Muscle of leg (tissue), 11 donors: Measurements from ENCODE around the gene C1QTNF1. TPM values are rescaled to one million over a fixed set of nuclear protein-coding genes. Genes with fewer than 3 reads are reported as not detected.

Experiments
- DNase-seq: peaks from one replicate; pipeline ENCODE4 v3.0.0; 2013
- H3K27ac ChIP-seq: one replicate; pipeline ENCODE4 v1.5.1; 2013; ENCODE audit warnings: mild to moderate bottlenecking, low read length, control low read depth
- H3K27me3 ChIP-seq: one replicate; pipeline ENCODE4 v1.6.1; 2013; ENCODE audit warnings: low read length; ENCODE audit not compliant: control insufficient read depth, insufficient read depth
- H3K36me3 ChIP-seq: one replicate; pipeline ENCODE4 v1.6.1; 2013; ENCODE audit warnings: low read length; ENCODE audit not compliant: control insufficient read depth, insufficient read depth
- H3K4me1 ChIP-seq: one replicate; pipeline ENCODE4 v1.6.1; 2013; ENCODE audit warnings: low read length; ENCODE audit not compliant: control insufficient read depth, insufficient read depth
- H3K4me3 ChIP-seq: one replicate; pipeline ENCODE4 v1.5.1; 2013; ENCODE audit warnings: low read length, control low read depth
- H3K9me3 ChIP-seq: replicated peaks from 2 replicates; pipeline ENCODE4 v1.6.1; 2013; ENCODE audit warnings: low read depth, low read length; ENCODE audit not compliant: control insufficient read depth
- WGBS: methylation state at CpG from one replicate; pipeline ENCODE4 v1.1.5; 2013; ENCODE audit warnings: missing lambda C conversion rate; ENCODE audit not compliant: insufficient coverage; 5-methylcytosine and 5-hydroxymethylcytosine counted together
- polyA plus RNA-seq, 8 donors: library from polyadenylated mRNA; unstranded; fragments of 120-200 nt; gene quantifications; one replicate each; pipeline versions ENCODE4 v1.2.1 to v1.2.3, GENCODE V29; 2013; ENCODE audit warnings: inconsistent platforms in 1 of 8, low replicate concordance in 1 of 8; ENCODE audit not compliant: insufficient read length in 8 of 8, insufficient read depth in 1 of 8
- total RNA-seq: library from RNA; stranded (reverse); fragments of 120-200 nt; gene quantifications from one replicate; pipeline ENCODE4 v1.2.4, GENCODE V29; 2013

The C1QTNF1 gene
- total and polyA plus RNA-seq, 9 donors, result 3.3 to 10.9 (median 5.8) TPM

- Histone ChIP-seq H3K9me3 (no peaks in the 10 kb centered on the region), H3K27ac (no peak overlapping the region), H3K4me1 (peaks cover 8% of the 10 kb centered on the region), H3K4me3 (no peak overlapping the region), H3K36me3 (peaks cover 72% of the 10 kb centered on the region), H3K27me3 (no peaks in the 10 kb centered on the region)
- WGBS, result 37% methylated on average over 6 of the region's 20 CpGs
- DNase-seq, result no peak
Observed at GRCh38 chr17:79081571-79082276, 57.8 kb downstream of the C1QTNF1 start.

- Histone ChIP-seq H3K4me3 (no peak overlapping the region), H3K27me3 (no peaks in the 10 kb centered on the region), H3K9me3 (no peaks in the 10 kb centered on the region), H3K4me1 (peaks cover 8% of the 10 kb centered on the region), H3K27ac (no peak overlapping the region), H3K36me3 (peaks cover 77% of the 10 kb centered on the region)
- DNase-seq, result no peak
- WGBS, result 44% methylated on average over 30 of the region's 41 CpGs
Observed at GRCh38 chr17:79082311-79083190, 58.6 kb downstream of the C1QTNF1 start.

- Histone ChIP-seq H3K9me3 (no peaks in the 10 kb centered on the region), H3K27ac (no peak overlapping the region), H3K4me1 (peaks cover 8% of the 10 kb centered on the region), H3K4me3 (no peak overlapping the region), H3K27me3 (no peaks in the 10 kb centered on the region), H3K36me3 (peaks cover 74% of the 10 kb centered on the region)
- no peak for DNase-seq
- 86% methylated on average over 28 of the region's 28 CpGs for WGBS
Observed at GRCh38 chr17:79083191-79083971, 59.4 kb downstream of the C1QTNF1 start.

GRCh38 chr17:79084291-79085153 is 60.6 kb downstream of the C1QTNF1 start:
- Histone ChIP-seq H3K9me3 (no peaks in the 10 kb centered on the region), H3K27me3 (no peaks in the 10 kb centered on the region), H3K4me1 (peaks cover 8% of the 10 kb centered on the region), H3K27ac (no peak overlapping the region), H3K36me3 (peaks cover 65% of the 10 kb centered on the region), H3K4me3 (no peak overlapping the region)
- WGBS, result 85% methylated on average over 25 of the region's 31 CpGs
- no peak for DNase-seq

GRCh38 chr17:79085154-79085920 is 61.4 kb downstream of the C1QTNF1 start:
- no peak for DNase-seq
- Histone ChIP-seq H3K36me3 (peaks cover 58% of the 10 kb centered on the region), H3K4me3 (no peak overlapping the region), H3K27ac (no peak overlapping the region), H3K27me3 (no peaks in the 10 kb centered on the region), H3K9me3 (no peaks in the 10 kb centered on the region), H3K4me1 (peaks cover 14% of the 10 kb centered on the region)
- 82% methylated on average over 29 of the region's 30 CpGs for WGBS

- no peak for DNase-seq
- Histone ChIP-seq H3K27ac (no peak overlapping the region), H3K9me3 (no peaks in the 10 kb centered on the region), H3K4me1 (peaks cover 21% of the 10 kb centered on the region), H3K27me3 (no peaks in the 10 kb centered on the region), H3K36me3 (peaks cover 52% of the 10 kb centered on the region), H3K4me3 (no peak overlapping the region)
- WGBS, result 91% methylated on average over 17 of the region's 28 CpGs
Observed at GRCh38 chr17:79085921-79086551, 62.1 kb downstream of the C1QTNF1 start.

- no peak for DNase-seq
- peaks cover 19% of the 10 kb centered on the region for H3K4me1 ChIP-seq
- H3K27me3 ChIP-seq, result peaks cover 2% of the 10 kb centered on the region
- H3K9me3 ChIP-seq, result no peaks in the 10 kb centered on the region
- no peak overlapping the region for H3K27ac ChIP-seq
- 77% methylated on average over 29 of the region's 33 CpGs for WGBS
- peaks cover 49% of the 10 kb centered on the region for H3K36me3 ChIP-seq
- H3K4me3 ChIP-seq, result no peak overlapping the region
Observed at GRCh38 chr17:79086609-79087427, 62.8 kb downstream of the C1QTNF1 start.

- Histone ChIP-seq H3K9me3 (no peaks in the 10 kb centered on the region), H3K36me3 (peaks cover 46% of the 10 kb centered on the region), H3K27ac (no peak overlapping the region), H3K27me3 (peaks cover 7% of the 10 kb centered on the region), H3K4me3 (no peak overlapping the region), H3K4me1 (peaks cover 13% of the 10 kb centered on the region)
- peak; percentile 60 for DNase-seq
- WGBS, result 47% methylated on average over 6 of the region's 12 CpGs
Observed at GRCh38 chr17:79087428-79088143, 63.6 kb downstream of the C1QTNF1 start.
